ENCODE data around the gene PRELP. TPM values are rescaled to one million over a fixed set of nuclear protein-coding genes. Genes with fewer than 3 reads are reported as not detected.

PRELP gene
- total RNA-seq, 4 donors from 2014 or later, result 100 to 186 (median 165) TPM

DNA sequence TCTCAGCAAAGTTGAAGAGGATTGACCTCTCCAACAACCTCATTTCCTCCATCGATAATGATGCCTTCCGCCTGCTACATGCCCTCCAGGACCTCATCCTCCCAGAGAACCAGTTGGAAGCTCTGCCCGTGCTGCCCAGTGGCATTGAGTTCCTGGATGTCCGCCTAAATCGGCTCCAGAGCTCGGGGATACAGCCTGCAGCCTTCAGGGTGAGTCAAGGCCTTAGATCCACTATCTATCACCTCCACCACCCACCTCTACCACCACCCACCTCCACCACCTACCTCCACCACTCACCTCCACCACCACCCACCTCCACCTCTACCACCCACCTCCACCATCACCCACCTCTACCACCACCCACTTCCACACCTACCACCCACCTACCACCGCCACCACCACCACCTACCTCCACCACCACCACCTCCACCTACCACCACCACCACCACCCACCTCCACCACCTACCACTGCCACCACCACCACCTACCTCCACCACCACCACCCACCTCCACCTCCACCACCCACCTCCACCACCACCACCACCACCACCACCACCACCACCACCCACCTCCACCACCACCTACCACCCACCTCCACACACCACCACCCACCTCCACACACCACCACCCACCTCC, 24.2 kb downstream of the PRELP start:
- Histone ChIP-seq H3K27me3 (no peaks in the 10 kb centered on the region), H3K9me3 (no peaks in the 10 kb centered on the region), H3K36me3 (no peaks in the 10 kb centered on the region), H3K27ac (replicated peaks in 1 of 4) (no peak overlapping the region), H3K4me3 (no peak overlapping the region), H3K4me1 (peaks cover 4 to 20% (median 19%) of the 10 kb centered on the region in 4 donors)
- WGBS, result 94% methylated on average over 7 of the region's 7 CpGs
- DNase-seq (ENCODE audit: extremely low spot score), result no peak
- TF ChIP-seq POLR2A (IDR thresholded peaks at IDR 0.05; ENCODE audit: low read depth), result no peak
- TF ChIP-seq EP300 (IDR thresholded peaks at IDR 0.05), result no peak
- TF ChIP-seq POLR2AphosphoS5 (IDR thresholded peaks at IDR 0.05), result no peak
- no peak for TF ChIP-seq CTCF (IDR thresholded peaks at IDR 0.05)
- intact Hi-C loops (cut with DNase I), result no loop called here

- WGBS, result 100% methylated on average over 1 of the region's 1 CpG
- H3K4me1 ChIP-seq, result peaks cover 6 to 26% (median 25%) of the 10 kb centered on the region in 4 donors
- H3K4me3 ChIP-seq, result no peak overlapping the region
- DNase-seq (ENCODE audit: extremely low spot score), result no peak
- no peak for TF ChIP-seq POLR2A (IDR thresholded peaks at IDR 0.05; ENCODE audit: low read depth)
- no peak for TF ChIP-seq POLR2AphosphoS5 (IDR thresholded peaks at IDR 0.05)
- no peak for TF ChIP-seq CTCF (IDR thresholded peaks at IDR 0.05)
- TF ChIP-seq EP300 (IDR thresholded peaks at IDR 0.05), result no peak
- H3K27ac ChIP-seq (replicated peaks in 1 of 4), result no peak overlapping the region
- H3K36me3 ChIP-seq, result no peaks in the 10 kb centered on the region
- no peaks in the 10 kb centered on the region for H3K9me3 ChIP-seq
- no peaks in the 10 kb centered on the region for H3K27me3 ChIP-seq
- intact Hi-C loops (cut with DNase I), result no loop called here
These were observed 24.7 kb downstream of the PRELP start for GRCh38 chr1:203500279-203500678.

- Histone ChIP-seq H3K9me3 (no peaks in the 10 kb centered on the region), H3K27ac (replicated peaks in 1 of 4) (no peak overlapping the region), H3K36me3 (no peaks in the 10 kb centered on the region), H3K27me3 (no peaks in the 10 kb centered on the region), H3K4me3 (no peak overlapping the region), H3K4me1 (peaks cover 30 to 60% (median 54%) of the 10 kb centered on the region in 4 donors)
- no peak for DNase-seq (ENCODE audit: extremely low spot score)
- TF ChIP-seq EP300 (IDR thresholded peaks at IDR 0.05) (no peak), CTCF (IDR thresholded peaks at IDR 0.05) (no peak), POLR2A (IDR thresholded peaks at IDR 0.05; ENCODE audit: low read depth) (no peak), POLR2AphosphoS5 (IDR thresholded peaks at IDR 0.05) (no peak)
- WGBS, result 83% methylated on average over 3 of the region's 3 CpGs
- intact Hi-C loops (cut with DNase I), result no loop called here
These were observed 28.2 kb downstream of the PRELP start for GRCh38 chr1:203503836-203504235.

- intact Hi-C loops (cut with DNase I), result loop anchor here (1.0 to 5.0 kb wide), 2 partner anchors 123 to 198 kb away; partner anchors contain the start of gene ATP2B4
- Histone ChIP-seq H3K27me3 (no peaks in the 10 kb centered on the region), H3K9me3 (no peaks in the 10 kb centered on the region), H3K36me3 (no peaks in the 10 kb centered on the region), H3K27ac (replicated peaks in 1 of 4) (peak overlapping the region in 3 of 4 donors; percentile 79 to 88 (median 88)), H3K4me3 (no peak overlapping the region), H3K4me1 (peaks cover 35 to 68% (median 60%) of the 10 kb centered on the region in 4 donors)
- TF ChIP-seq EP300 (IDR thresholded peaks at IDR 0.05), result no peak
- peak; percentile 38 to 43 for TF ChIP-seq POLR2AphosphoS5 (IDR thresholded peaks at IDR 0.05)
- no peak for TF ChIP-seq POLR2A (IDR thresholded peaks at IDR 0.05; ENCODE audit: low read depth)
- peak; percentile 90 to 93 (median 93) for TF ChIP-seq CTCF (IDR thresholded peaks at IDR 0.05)
- peak; percentile 96 for DNase-seq (ENCODE audit: extremely low spot score)
- 35% methylated on average over 11 of the region's 12 CpGs for WGBS
These were observed 29.0 kb downstream of the PRELP start for GRCh38 chr1:203504400-203505250.
